ENCODE results near the gene SEC14L5.

The SEC14L5 gene

GRCh38 chr16:4957720-4958509 lies at the start of gene SEC14L5:
Gene SEC14L5, plus strand, starts transcription at chr16:4958330. Its CDS starts 994 bp downstream, at chr16:4959324.
- in situ Hi-C loops (cut with MboI; ENCODE audit: low sequenced_read_pairs) = loop anchor here (10.0 kb wide), 2 partner anchors 203 to 443 kb away; no protein-coding TSS in a partner anchor
- H3K9me3 ChIP-seq = no peaks in the 10 kb centered on the region
- DNase-seq (ENCODE audit: low spot score in 2 of 2) = peak; percentile 95 to 100

GRCh38 chr16:4908854-4909401 lies 49.2 kb upstream of the SEC14L5 start:
- Histone ChIP-seq H3K9me3 (no peaks in the 10 kb centered on the region), H3K4me3 (no peak overlapping the region), H3K4me1 (no peaks in the 10 kb centered on the region), H3K27me3 (ENCODE audit: low read depth) (no peaks in the 10 kb centered on the region), H3K36me3 (replicated peaks) (no peaks in the 10 kb centered on the region)
- in situ Hi-C loops (cut with MboI; ENCODE audit: low sequenced_read_pairs) = no loop called here
- DNase-seq (ENCODE audit: low spot score in 2 of 2) = no peak

More at GRCh38 chr16:4957720-4958509, at the start of gene SEC14L5:
- no peaks in the 10 kb centered on the region for H3K36me3 ChIP-seq (replicated peaks)
- H3K27me3 ChIP-seq (ENCODE audit: low read depth) = peaks cover 10% of the 10 kb centered on the region; the same call in 1 of the 2 replicates
- no peaks in the 10 kb centered on the region for H3K4me1 ChIP-seq
- H3K4me3 ChIP-seq = peak within 1 kb of the TSS; percentile 38

- in situ Hi-C loops (cut with MboI; ENCODE audit: low sequenced_read_pairs) = no loop called here
- no peaks in the 10 kb centered on the region for H3K9me3 ChIP-seq
- no peaks in the 10 kb centered on the region for H3K36me3 ChIP-seq (replicated peaks)
- no peaks in the 10 kb centered on the region for H3K27me3 ChIP-seq (ENCODE audit: low read depth)
- H3K4me3 ChIP-seq = no peak overlapping the region
- DNase-seq (ENCODE audit: low spot score in 2 of 2) = no peak
- H3K4me1 ChIP-seq = no peaks in the 10 kb centered on the region
Measured at GRCh38 chr16:4909825-4910224, 48.3 kb upstream of the SEC14L5 start.

GRCh38 chr16:4910828-4911227 lies 47.3 kb upstream of the SEC14L5 start:
- in situ Hi-C loops (cut with MboI; ENCODE audit: low sequenced_read_pairs) = no loop called here
- Histone ChIP-seq H3K4me1 (no peaks in the 10 kb centered on the region), H3K36me3 (replicated peaks) (no peaks in the 10 kb centered on the region), H3K9me3 (no peaks in the 10 kb centered on the region), H3K27me3 (ENCODE audit: low read depth) (no peaks in the 10 kb centered on the region), H3K4me3 (no peak overlapping the region)
- DNase-seq (ENCODE audit: low spot score in 2 of 2) = no peak

GRCh38 chr16:4911970-4912386 lies 46.2 kb upstream of the SEC14L5 start:
- no peak for DNase-seq (ENCODE audit: low spot score in 2 of 2)
- no peak overlapping the region for H3K4me3 ChIP-seq
- in situ Hi-C loops (cut with MboI; ENCODE audit: low sequenced_read_pairs) = no loop called here

GRCh38 chr16:4913130-4913773 lies 44.9 kb upstream of the SEC14L5 start:
- no peaks in the 10 kb centered on the region for H3K36me3 ChIP-seq (replicated peaks)
- in situ Hi-C loops (cut with MboI; ENCODE audit: low sequenced_read_pairs) = no loop called here
- DNase-seq (ENCODE audit: low spot score in 2 of 2) = no peak
- no peaks in the 10 kb centered on the region for H3K27me3 ChIP-seq (ENCODE audit: low read depth)
- H3K9me3 ChIP-seq = no peaks in the 10 kb centered on the region
- no peaks in the 10 kb centered on the region for H3K4me1 ChIP-seq
- H3K4me3 ChIP-seq = no peak overlapping the region

More at GRCh38 chr16:4911970-4912386, 46.2 kb upstream of the SEC14L5 start:
- no peaks in the 10 kb centered on the region for H3K9me3 ChIP-seq
- no peaks in the 10 kb centered on the region for H3K27me3 ChIP-seq (ENCODE audit: low read depth)
- no peaks in the 10 kb centered on the region for H3K4me1 ChIP-seq
- H3K36me3 ChIP-seq (replicated peaks) = no peaks in the 10 kb centered on the region

GRCh38 chr16:4913774-4914525 lies 44.2 kb upstream of the SEC14L5 start:
- DNase-seq (ENCODE audit: low spot score in 2 of 2) = no peak
- Histone ChIP-seq H3K9me3 (no peaks in the 10 kb centered on the region), H3K4me1 (no peaks in the 10 kb centered on the region), H3K36me3 (replicated peaks) (no peaks in the 10 kb centered on the region), H3K4me3 (no peak overlapping the region), H3K27me3 (ENCODE audit: low read depth) (no peaks in the 10 kb centered on the region)
- in situ Hi-C loops (cut with MboI; ENCODE audit: low sequenced_read_pairs) = no loop called here

- Histone ChIP-seq H3K9me3 (no peaks in the 10 kb centered on the region), H3K36me3 (replicated peaks) (no peaks in the 10 kb centered on the region), H3K4me3 (no peak overlapping the region)
Measured at GRCh38 chr16:4914528-4915225, 43.5 kb upstream of the SEC14L5 start.

GRCh38 chr16:4915226-4915761 lies 42.8 kb upstream of the SEC14L5 start:
- in situ Hi-C loops (cut with MboI; ENCODE audit: low sequenced_read_pairs) = no loop called here
- no peaks in the 10 kb centered on the region for H3K4me1 ChIP-seq
- DNase-seq (ENCODE audit: low spot score in 2 of 2) = no peak
- no peaks in the 10 kb centered on the region for H3K36me3 ChIP-seq (replicated peaks)
- H3K9me3 ChIP-seq = no peaks in the 10 kb centered on the region
- no peak overlapping the region for H3K4me3 ChIP-seq
- H3K27me3 ChIP-seq (ENCODE audit: low read depth) = no peaks in the 10 kb centered on the region

More at GRCh38 chr16:4914528-4915225, 43.5 kb upstream of the SEC14L5 start:
- in situ Hi-C loops (cut with MboI; ENCODE audit: low sequenced_read_pairs) = no loop called here
- no peak for DNase-seq (ENCODE audit: low spot score in 2 of 2)
- Histone ChIP-seq H3K4me1 (no peaks in the 10 kb centered on the region), H3K27me3 (ENCODE audit: low read depth) (no peaks in the 10 kb centered on the region)

GRCh38 chr16:4917117-4917516 lies 41.0 kb upstream of the SEC14L5 start:
- in situ Hi-C loops (cut with MboI; ENCODE audit: low sequenced_read_pairs) = no loop called here
- H3K4me3 ChIP-seq = no peak overlapping the region
- no peaks in the 10 kb centered on the region for H3K4me1 ChIP-seq
- no peaks in the 10 kb centered on the region for H3K27me3 ChIP-seq (ENCODE audit: low read depth)
- no peak for DNase-seq (ENCODE audit: low spot score in 2 of 2)
- H3K36me3 ChIP-seq (replicated peaks) = no peaks in the 10 kb centered on the region
- no peaks in the 10 kb centered on the region for H3K9me3 ChIP-seq

- DNase-seq (ENCODE audit: low spot score in 2 of 2) = no peak
- in situ Hi-C loops (cut with MboI; ENCODE audit: low sequenced_read_pairs) = no loop called here
Measured at GRCh38 chr16:4918781-4919251, 39.3 kb upstream of the SEC14L5 start.

GRCh38 chr16:4920826-4921225 lies 37.3 kb upstream of the SEC14L5 start:
- H3K9me3 ChIP-seq = no peaks in the 10 kb centered on the region
- H3K4me3 ChIP-seq = no peak overlapping the region
- DNase-seq (ENCODE audit: low spot score in 2 of 2) = no peak
- no peaks in the 10 kb centered on the region for H3K36me3 ChIP-seq (replicated peaks)
- no peaks in the 10 kb centered on the region for H3K27me3 ChIP-seq (ENCODE audit: low read depth)
- in situ Hi-C loops (cut with MboI; ENCODE audit: low sequenced_read_pairs) = no loop called here
- H3K4me1 ChIP-seq = no peaks in the 10 kb centered on the region

More at GRCh38 chr16:4918781-4919251, 39.3 kb upstream of the SEC14L5 start:
- no peaks in the 10 kb centered on the region for H3K9me3 ChIP-seq
- H3K4me3 ChIP-seq = no peak overlapping the region
- H3K27me3 ChIP-seq (ENCODE audit: low read depth) = no peaks in the 10 kb centered on the region
- no peaks in the 10 kb centered on the region for H3K36me3 ChIP-seq (replicated peaks)
- H3K4me1 ChIP-seq = no peaks in the 10 kb centered on the region
